Omental fat pad (tissue), 4 donors: ENCODE results near the gene GPR62. TPM values are rescaled to one million over a fixed set of nuclear protein-coding genes. Genes with fewer than 3 reads are reported as not detected.

ENCODE experiments used
- ATAC-seq: fragments of 150-250 bp; one replicate; pipeline ENCODE4 v1.9.1; 2016; ENCODE audit warnings: mild to moderate bottlenecking, moderate library complexity; ENCODE audit not compliant: low FRiP score
- DNase-seq: peaks from one replicate; pipeline ENCODE4 v3.0.0-alpha.2; 2019; ENCODE audit warnings: low spot score
- CTCF ChIP-seq, 3 donors: fragments of 450-650 bp; IDR thresholded peaks; one replicate each; pipeline ENCODE4 v1.5.1; 2016 to 2017; ENCODE audit warnings: antibody characterized with exemption in 3 of 3, mild to moderate bottlenecking in 3 of 3, moderate library complexity in 2 of 3
- total RNA-seq, 4 donors: library from RNA; depleted of rRNA; stranded (reverse); fragments of >200 nt; gene quantifications; one replicate each; pipeline ENCODE4 v1.1.0, GENCODE V29; 2016

The GPR62 gene
- total RNA-seq, 4 donors from 2014 or later: 0.19 to 0.37 (median 0.24) TPM; not detected in 1

DNA sequence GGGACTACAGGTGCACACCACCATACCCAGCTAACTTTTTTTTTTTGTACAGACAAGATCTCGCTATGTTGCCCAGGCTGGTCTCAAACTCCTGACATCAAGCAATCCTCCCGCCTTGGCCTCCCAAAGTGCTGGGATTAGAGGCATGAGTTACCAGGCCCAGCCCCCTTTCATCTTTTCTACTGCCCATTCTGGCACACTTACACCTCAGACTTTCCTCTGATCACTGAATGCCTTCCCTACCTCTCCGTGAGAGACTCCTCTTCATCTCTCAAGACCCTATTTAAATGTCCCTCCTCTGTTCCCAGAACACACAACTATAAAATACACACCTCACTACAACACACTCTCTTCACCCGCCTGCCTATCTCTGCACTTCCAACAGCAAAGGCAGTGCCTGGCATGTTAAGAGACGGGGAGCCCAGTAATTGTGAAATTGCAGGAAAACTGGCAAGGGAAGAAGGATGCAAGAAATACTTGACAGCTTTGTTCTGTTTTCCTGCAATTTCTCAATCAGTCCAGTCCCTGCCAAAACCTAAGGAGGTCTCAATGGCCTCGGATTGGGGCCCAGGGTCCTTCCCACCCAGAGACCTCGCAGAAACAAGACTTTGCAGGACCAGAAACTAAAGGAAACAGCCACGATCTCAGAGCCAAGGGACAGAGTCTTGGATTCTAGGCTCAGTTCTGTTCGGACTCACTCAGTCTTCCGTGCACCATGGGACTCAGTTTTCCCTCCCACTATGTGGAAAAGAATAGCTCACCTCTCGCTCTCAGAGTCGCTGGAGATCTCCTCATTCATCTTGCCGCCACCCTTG is 14.3 kb upstream of the GPR62 start:
- ATAC-seq (no peak), DNase-seq (peak; percentile 20)
- no peak for TF ChIP-seq CTCF (IDR thresholded peaks at IDR 0.05)

DNA sequence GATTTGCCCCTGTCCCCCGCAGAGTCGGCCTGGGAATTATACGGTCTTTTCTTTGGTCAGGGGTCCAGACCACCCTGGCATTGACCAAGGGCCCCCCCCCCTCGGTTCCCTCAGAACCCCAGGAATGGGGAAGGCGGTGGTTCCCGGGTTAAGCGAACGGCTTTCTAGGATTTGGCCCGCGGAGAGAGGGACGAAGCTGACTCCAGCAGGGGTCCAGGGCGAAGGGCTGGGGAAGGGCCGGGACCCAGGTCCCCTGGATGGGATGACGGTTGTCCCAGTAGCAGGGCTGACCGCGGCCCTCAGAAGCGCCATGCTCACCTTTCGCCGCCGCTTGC is 13.8 kb upstream of the GPR62 start:
- DNase-seq (no peak), ATAC-seq (no peak)
- TF ChIP-seq CTCF (IDR thresholded peaks at IDR 0.05): no peak

DNA sequence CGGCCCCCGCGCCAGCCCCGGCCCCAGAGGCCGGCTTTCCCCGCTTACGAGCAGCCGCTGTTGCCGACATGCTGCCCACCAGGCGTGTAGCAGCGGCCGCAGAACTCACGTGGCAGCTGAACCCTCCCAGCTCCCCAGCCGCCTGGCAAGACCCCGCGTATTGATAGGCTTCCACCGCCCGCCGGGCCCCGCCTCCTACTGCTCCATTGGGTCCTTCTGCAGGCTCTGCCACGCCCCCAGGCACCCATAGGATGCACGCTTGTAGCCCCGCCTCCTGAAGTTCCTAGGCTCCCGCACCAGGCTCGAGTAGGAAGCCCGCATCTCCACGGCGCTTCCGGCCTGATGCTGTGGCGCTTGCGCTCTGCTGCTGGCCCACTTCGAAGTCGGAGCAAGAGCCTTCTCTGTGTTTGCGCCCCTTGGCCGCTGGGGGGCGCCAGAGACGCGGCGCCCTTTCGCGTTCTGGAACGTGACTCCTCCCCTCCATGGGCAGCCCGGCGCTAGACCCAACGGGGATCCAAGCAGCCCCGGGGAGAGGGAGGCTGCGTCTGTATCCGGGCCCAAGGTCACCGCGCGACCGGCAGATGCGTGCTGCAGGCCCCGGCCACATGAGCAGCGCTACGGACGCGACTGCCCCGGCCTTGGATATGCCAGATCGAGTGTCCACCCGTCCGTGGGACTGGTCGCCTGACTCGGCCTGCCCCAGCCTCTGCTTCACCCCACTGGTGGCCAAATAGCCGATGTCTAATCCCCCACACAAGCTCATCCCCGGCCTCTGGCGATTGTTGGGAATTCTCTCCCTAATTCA is 13.2 kb upstream of the GPR62 start, which contains the start of the genes PARP3 and RRP9:
Gene PARP3, plus strand, starts transcription at position 566 of the 805 bp plus-strand sequence. CDS start 993 bp downstream, outside the sequence.
Gene RRP9, minus strand, starts transcription at position 107 of the 805 bp plus-strand sequence. Its CDS starts 37 bp downstream, at position 70.
- TF ChIP-seq CTCF (IDR thresholded peaks at IDR 0.05): peak in 2 of 3 donors; percentile 93 to 99
- ATAC-seq (peak; percentile 95), DNase-seq (peak; percentile 98)

DNA sequence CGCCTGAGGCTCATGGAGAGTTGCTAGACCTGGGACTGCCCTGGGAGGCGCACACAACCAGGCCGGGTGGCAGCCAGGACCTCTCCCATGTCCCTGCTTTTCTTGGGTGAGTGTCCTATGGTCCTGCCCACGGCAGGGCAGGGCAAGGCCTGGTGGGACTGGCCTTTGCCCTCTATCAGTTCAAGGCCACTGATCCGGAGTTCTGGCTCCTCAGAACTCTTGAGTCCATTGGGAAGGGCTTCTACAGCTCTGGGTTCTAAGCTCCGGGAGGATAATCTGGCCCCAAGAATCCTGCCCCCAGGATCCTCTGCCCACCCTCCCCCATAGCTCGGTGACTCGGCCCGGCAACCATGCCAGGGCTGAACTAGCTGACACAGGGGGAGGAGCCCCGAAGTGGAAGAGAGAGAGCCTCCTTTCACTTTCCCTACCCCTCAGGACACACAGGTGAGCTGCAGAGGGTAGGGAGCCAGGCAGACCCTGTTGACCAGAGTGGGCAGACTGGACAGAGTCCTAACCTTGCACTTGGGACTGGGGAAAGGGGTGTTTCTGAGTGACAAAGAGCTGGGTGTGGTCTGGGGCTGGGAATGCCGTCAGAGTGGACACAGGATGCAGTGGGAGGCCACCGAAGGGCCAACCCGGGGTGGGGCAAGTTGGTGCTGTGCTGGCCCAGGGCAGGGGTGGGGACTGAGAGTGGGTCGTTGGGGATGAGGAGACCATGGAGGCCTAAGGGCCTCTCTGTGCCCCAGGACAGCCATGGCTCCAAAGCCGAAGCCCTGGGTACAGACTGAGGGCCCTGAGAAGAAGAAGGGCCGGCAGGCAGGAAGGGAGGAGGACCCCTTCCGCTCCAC is 12.4 kb upstream of the GPR62 start:
- no peak for TF ChIP-seq CTCF (IDR thresholded peaks at IDR 0.05)
- peak; percentile 25 for DNase-seq
- ATAC-seq: peak; percentile 63

- ATAC-seq (no peak), DNase-seq (no peak)
- no peak for TF ChIP-seq CTCF (IDR thresholded peaks at IDR 0.05)
These were observed 11.5 kb upstream of the GPR62 start for GRCh38 chr3:51943451-51944391.
